OCI-LY1 (cell line): ENCODE data around the gene BCKDK.

Experiments used
- H2AFZ ChIP-seq: fragments of 200-600 bp; sonication (generic), shearing (Covaris generic); 2 replicates; pipeline ENCODE4 v1.6.0; 2014; ENCODE audit warnings: antibody characterized with exemption, mild to moderate bottlenecking, low read length
- H3F3A ChIP-seq: fragments of 200-600 bp; sonication (generic), shearing (Covaris generic); 2 replicates; pipeline ENCODE4 v1.6.0; 2014; ENCODE audit warnings: mild to moderate bottlenecking, antibody characterized with exemption, low read length, moderate library complexity; ENCODE audit not compliant: insufficient read depth
- H3K27ac ChIP-seq: fragments of 200-600 bp; sonication (generic); 2 replicates; pipeline ENCODE4 v1.5.1; 2014; ENCODE audit warnings: low read length, mixed run types, mild to moderate bottlenecking, low read depth; ENCODE audit not compliant: poor library complexity, severe bottlenecking
- H3K27me3 ChIP-seq: fragments of 200-600 bp; sonication (generic); 2 replicates; pipeline ENCODE4 v1.6.0; 2014; ENCODE audit warnings: antibody characterized with exemption, mild to moderate bottlenecking, low read length, moderate library complexity; ENCODE audit not compliant: insufficient read depth
- H3K36me3 ChIP-seq: fragments of 200-600 bp; sonication (generic); 2 replicates; pipeline ENCODE4 v1.6.1; 2014; ENCODE audit warnings: mild to moderate bottlenecking, antibody characterized with exemption, low read length, moderate library complexity, mixed read lengths; ENCODE audit not compliant: insufficient read depth
- H3K4me1 ChIP-seq: fragments of 200-600 bp; sonication (generic); 2 replicates; pipeline ENCODE4 v1.5.1; 2014; ENCODE audit warnings: mild to moderate bottlenecking, low read length, moderate library complexity; ENCODE audit not compliant: insufficient read depth, severe bottlenecking
- H3K4me2 ChIP-seq: fragments of 200-600 bp; sonication (generic), shearing (Covaris generic); 2 replicates; pipeline ENCODE4 v1.6.1; 2014; ENCODE audit warnings: low read length
- H3K4me3 ChIP-seq: fragments of 200-600 bp; sonication (generic); 2 replicates; pipeline ENCODE4 v1.5.1; 2014; ENCODE audit warnings: low read length, low read depth, mild to moderate bottlenecking, mixed read lengths; ENCODE audit not compliant: poor library complexity, severe bottlenecking
- H3K79me2 ChIP-seq: fragments of 200-600 bp; shearing (Covaris generic); 2 replicates; pipeline ENCODE4 v1.6.1; 2016; ENCODE audit warnings: mixed run types, low read length, mixed read lengths; ENCODE audit not compliant: insufficient read depth
- H3K9ac ChIP-seq: fragments of 200-600 bp; sonication (generic), shearing (Covaris generic); 2 replicates; pipeline ENCODE4 v1.6.1; 2014; ENCODE audit warnings: mild to moderate bottlenecking, low read length, mixed read lengths
- H3K9me2 ChIP-seq: fragments of 200-600 bp; sonication (generic), shearing (Covaris generic); 2 replicates; pipeline ENCODE4 v1.6.1; 2014; ENCODE audit warnings: low read depth, mild to moderate bottlenecking, low read length, mixed read lengths
- H3K9me3 ChIP-seq: fragments of 200-600 bp; shearing (Covaris generic); 2 replicates; pipeline ENCODE4 v1.6.1; 2014; ENCODE audit warnings: low read length, mixed read lengths
- H4K20me1 ChIP-seq: fragments of 200-600 bp; sonication (generic), shearing (Covaris generic); 2 replicates; pipeline ENCODE4 v1.6.0; 2016; ENCODE audit warnings: mild to moderate bottlenecking, low read length; ENCODE audit not compliant: insufficient read depth
- CTCF ChIP-seq: fragments of 200-600 bp; sonication (generic), shearing (Covaris generic); IDR thresholded peaks from 2 replicates; pipeline ENCODE4 v1.5.1; 2017; ENCODE audit warnings: mild to moderate bottlenecking, antibody characterized with exemption, low read length, moderate library complexity, mixed read lengths
- EZH2 ChIP-seq: fragments of 200-600 bp; sonication (generic), shearing (Covaris generic); IDR thresholded peaks from 2 replicates; pipeline ENCODE4 v1.8.0; 2017; ENCODE audit warnings: borderline replicate concordance, mixed run types, mild to moderate bottlenecking, antibody characterized with exemption, low read length, moderate library complexity, mixed read lengths

BCKDK gene

GRCh38 chr16:31157136-31157535 lies 49.0 kb downstream of the BCKDK start:
- no peak overlapping the region for H3K9ac ChIP-seq
- no peaks in the 10 kb centered on the region for H3K9me2 ChIP-seq
- no peak overlapping the region for H3K4me3 ChIP-seq
- no peaks in the 10 kb centered on the region for H3K79me2 ChIP-seq
- H3K9me3 ChIP-seq, result no peaks in the 10 kb centered on the region
- 0 out of 2 replicates have a peak overlapping the region, but pooled peaks have one; percentile 14 for H3K4me2 ChIP-seq
- no peak for TF ChIP-seq EZH2
- TF ChIP-seq CTCF, result no peak
- no peak overlapping the region for H2AFZ ChIP-seq
- H3K36me3 ChIP-seq, result no peaks in the 10 kb centered on the region
- H3K27me3 ChIP-seq, result no peaks in the 10 kb centered on the region
- H3K27ac ChIP-seq, result no peak overlapping the region
- no peaks in the 10 kb centered on the region for H3K4me1 ChIP-seq
- no peaks in the 10 kb centered on the region for H3F3A ChIP-seq
- H4K20me1 ChIP-seq, result no peaks in the 10 kb centered on the region
